HepG2 (cell line): ENCODE results near the gene PLEKHA6. TPM values are rescaled to one million over a fixed set of nuclear protein-coding genes. Genes with fewer than 3 reads are reported as not detected.

Source experiments
- ATAC-seq: fragments of 200-7000 bp; cut with Tn5 transposase; 3 replicates; pipeline ENCODE4 v1.9.1; 2020; ENCODE audit warnings: mild to moderate bottlenecking, moderate library complexity
- BruUV-seq: library from RNA; stranded (reverse); fragments of 400-500 nt; replicated peaks from 2 replicates; lab custom pipeline; 2021; lab: Mats Ljungman, UMichigan
- CTCF ChIA-PET: fragments of 300-600 bp; formaldehyde crosslinking; extraction: SDS; loops from one replicate; lab custom pipeline; 2021; ENCODE audit warnings: low total read pairs, inconsistent platforms, low intra/inter-chr PET ratio; lab: Yijun Ruan, JAX
- POLR2A ChIA-PET: fragments of 350-600 bp; sonication (Branson Sonifier 250); formaldehyde crosslinking; loops from one replicate; lab custom pipeline; 2020; ENCODE audit warnings: antibody characterized with exemption, inconsistent platforms; lab: Yijun Ruan, JAX
- DNase-seq: peaks from one replicate; pipeline ENCODE4 v3.0.0-alpha.2; 2015; ENCODE audit warnings: low spot score
- FAIRE-seq: peaks from 3 replicates; lab custom pipeline; 2011; peaks lifted over from hg19 to GRCh38; lab: Jason Lieb, UNC
- H2AFZ ChIP-seq: one replicate; pipeline ENCODE4 v1.6.1; 2011; ENCODE audit warnings: low read length, inconsistent platforms
- H3K27ac ChIP-seq: fragments of 300-600 bp; 3 replicates; pipeline ENCODE4 v1.8.0; 2011; ENCODE audit warnings: mixed run types, mild to moderate bottlenecking, mixed read lengths, low read length, inconsistent platforms; ENCODE audit not compliant: insufficient read depth; ENCODE audit errors: extremely low read length
- H3K27me3 ChIP-seq, 2 experiments: fragments of 200-600 bp in 1 of 2; 2 replicates in 1 of 2; 3 replicates in 1 of 2; pipeline versions ENCODE4 v1.6.0 to v1.8.0; 2011; ENCODE audit warnings: low read length in 2 of 2, mild to moderate bottlenecking in 2 of 2, moderate library complexity in 2 of 2, inconsistent platforms in 1 of 2; ENCODE audit not compliant: insufficient read depth in 2 of 2, control insufficient read depth in 1 of 2
- H3K36me3 ChIP-seq, 2 experiments: fragments of 200-600 bp in 1 of 2; replicated peaks in 1 of 2; 2 replicates in 1 of 2; 3 replicates in 1 of 2; pipeline versions ENCODE4 v1.5.1 to v1.8.0; 2011; ENCODE audit warnings: low read length in 2 of 2, inconsistent platforms in 1 of 2; ENCODE audit not compliant: insufficient read depth in 2 of 2, control insufficient read depth in 1 of 2
- H3K4me1 ChIP-seq: 2 replicates; pipeline ENCODE4 v1.5.1; 2012; ENCODE audit warnings: low read length, inconsistent platforms; ENCODE audit not compliant: insufficient read depth
- H3K4me2 ChIP-seq: 2 replicates; pipeline ENCODE4 v1.6.0; 2011; ENCODE audit warnings: low read depth, low read length, inconsistent platforms
- H3K4me3 ChIP-seq, 3 experiments: fragments of 200-600 bp in 1 of 3; sonication (generic), shearing (Covaris generic) in 1 of 3; replicated peaks in 1 of 3; 2 replicates each; pipeline ENCODE4 v1.5.1; 2011 to 2016; ENCODE audit warnings: low read length in 3 of 3, inconsistent platforms in 2 of 3, low read depth in 2 of 3, mild to moderate bottlenecking in 2 of 3, control low read depth in 1 of 3, mixed read lengths in 1 of 3; ENCODE audit not compliant: insufficient read depth in 1 of 3
- H3K79me2 ChIP-seq: one replicate; pipeline ENCODE4 v1.6.1; 2011; ENCODE audit warnings: low read length, inconsistent platforms; ENCODE audit not compliant: insufficient read depth
- H3K9ac ChIP-seq: 2 replicates; pipeline ENCODE4 v1.6.0; 2011; ENCODE audit warnings: mild to moderate bottlenecking, low read depth, low read length, inconsistent platforms; ENCODE audit not compliant: insufficient read depth
- H3K9me3 ChIP-seq: 2 replicates; pipeline ENCODE4 v1.5.1; 2012; ENCODE audit warnings: mild to moderate bottlenecking, low read length
- H4K20me1 ChIP-seq: 2 replicates; pipeline ENCODE4 v1.6.0; 2011; ENCODE audit warnings: inconsistent platforms, mild to moderate bottlenecking, low read length, moderate library complexity; ENCODE audit not compliant: insufficient read depth
- CEBPZ ChIP-seq: IDR thresholded peaks from 2 replicates; pipeline ENCODE4 v1.6.1; 2012; ENCODE audit warnings: low read length, improper control_type of control experiment
- CHCHD3 ChIP-seq: sonication (generic); formaldehyde crosslinking; IDR thresholded peaks from 2 replicates; pipeline ENCODE4 v1.8.0; 2022; ENCODE audit warnings: mild to moderate bottlenecking, missing genetic modification reagents, moderate library complexity
- HINFP ChIP-seq: sonication (generic); formaldehyde crosslinking; IDR thresholded peaks from 2 replicates; pipeline ENCODE4 v1.4.0; 2020; ENCODE audit warnings: low read depth, mild to moderate bottlenecking, missing genetic modification reagents
- MYNN ChIP-seq: sonication (generic); formaldehyde crosslinking; IDR thresholded peaks from 2 replicates; pipeline ENCODE4 v1.4.0; 2020; ENCODE audit warnings: mild to moderate bottlenecking, low read depth, missing genetic modification reagents
- RBAK ChIP-seq: sonication (generic); formaldehyde crosslinking; IDR thresholded peaks from 2 replicates; pipeline ENCODE4 v1.5.1; 2020; ENCODE audit warnings: mild to moderate bottlenecking, missing genetic modification reagents
- SRY ChIP-seq: sonication (generic); formaldehyde crosslinking; IDR thresholded peaks from 2 replicates; pipeline ENCODE4 v1.8.0; 2022; ENCODE audit warnings: mild to moderate bottlenecking, missing genetic modification reagents
- ZNF574 ChIP-seq: sonication (generic); formaldehyde crosslinking; IDR thresholded peaks from 2 replicates; pipeline ENCODE4 v1.4.0; 2020; ENCODE audit warnings: missing genetic modification reagents
- WGBS: methylation state at CpG from one replicate; pipeline ENCODE4 v1.1.6; 2017; ENCODE audit warnings: low lambda C conversion rate; 5-methylcytosine and 5-hydroxymethylcytosine counted together
- in situ Hi-C: cut with HindIII; loops from 2 replicates; pipeline ENCODE4 v1.10.0; 2017; ENCODE audit warnings: low pct_unique_long_range_greater_than_20kb; ENCODE audit not compliant: extremely low pct_ligation_motif_present
- intact Hi-C: fragments of 100-400 bp; cut with micrococcal nuclease; formaldehyde crosslinking; loops from one replicate; pipeline ENCODE4 v1.10.0; 2022; ENCODE audit not compliant: unreplicated experiment
- polyA plus RNA-seq, 8 experiments: library from polyadenylated mRNA; depleted of rRNA in 3 of 8; stranded (reverse) in 7 of 8; unstranded in 1 of 8; fragments of >200 nt; fragmentation: Illumina TruSeq in 4 of 8; extraction: Trizol in 4 of 8; gene quantifications; 2 replicates each; pipeline versions ENCODE4 v1.2.1 to v1.2.3, GENCODE V29; 2011 to 2016; ENCODE audit warnings: low read depth in 4 of 8, missing spikeins in 1 of 8, mixed read lengths in 1 of 8; ENCODE audit not compliant: insufficient read depth in 1 of 8
- total RNA-seq, 5 experiments: library from RNA; depleted of rRNA; stranded (reverse); fragments of >200 nt; fragmentation: Illumina TruSeq; extraction: Trizol; gene quantifications; 2 replicates each; pipeline ENCODE4 v1.2.3, GENCODE V29; 2016; ENCODE audit warnings: low read depth in 1 of 5

PLEKHA6 gene
- total and polyA plus RNA-seq, 2 of the 13 experiments (the other 11 are each of a cell fraction or from before 2014, with no cell fraction given) = 5.3 to 11.4 TPM

- no TSS peak for BruUV-seq
- H3K36me3 ChIP-seq = peaks cover 5 to 21% of the 10 kb centered on the region in 2 experiments; a peak in 3 of 5 replicates
- TF ChIP-seq CEBPZ (no peak), HINFP (CRISPR knock-in tag) (no peak), MYNN (CRISPR knock-in tag) (no peak), SRY (no peak), CHCHD3 (CRISPR knock-in tag) (no peak), ZNF574 (CRISPR knock-in tag) (no peak), RBAK (CRISPR knock-in tag) (no peak)
- no peak overlapping the region for H3K27ac ChIP-seq
- FAIRE-seq (no peak), DNase-seq (no peak), ATAC-seq (no peak)
- 63% methylated on average over 4 of the region's 4 CpGs for WGBS
- peaks cover 67% of the 10 kb centered on the region for H4K20me1 ChIP-seq
- intact Hi-C loops (no loop called here), in situ Hi-C loops (no loop called here)
- no peaks in the 10 kb centered on the region; a peak in 1 of 5 replicates for H3K27me3 ChIP-seq
- H2AFZ ChIP-seq = no peak overlapping the region
- H3K4me3 ChIP-seq = peak overlapping the region; percentile 95 to 99 (median 98)
- H3K9ac ChIP-seq = peak overlapping the region; percentile 98; the same call in 1 of the 2 replicates
- peak overlapping the region; percentile 81 for H3K4me2 ChIP-seq
- ChIA-PET POLR2A (interaction anchor here (1.9 kb wide), 1 partner anchor 8 kb away, joined by 11 read pairs; no protein-coding TSS in a partner anchor), CTCF (no interaction called here)
- H3K79me2 ChIP-seq = peaks cover 93% of the 10 kb centered on the region
- H3K9me3 ChIP-seq = no peaks in the 10 kb centered on the region
- H3K4me1 ChIP-seq = peaks cover 31% of the 10 kb centered on the region
Observed at GRCh38 chr1:204406621-204407020, 46.9 kb upstream of the PLEKHA6 start.
